ENCODE data around the gene RLF.

RLF gene, protein sequence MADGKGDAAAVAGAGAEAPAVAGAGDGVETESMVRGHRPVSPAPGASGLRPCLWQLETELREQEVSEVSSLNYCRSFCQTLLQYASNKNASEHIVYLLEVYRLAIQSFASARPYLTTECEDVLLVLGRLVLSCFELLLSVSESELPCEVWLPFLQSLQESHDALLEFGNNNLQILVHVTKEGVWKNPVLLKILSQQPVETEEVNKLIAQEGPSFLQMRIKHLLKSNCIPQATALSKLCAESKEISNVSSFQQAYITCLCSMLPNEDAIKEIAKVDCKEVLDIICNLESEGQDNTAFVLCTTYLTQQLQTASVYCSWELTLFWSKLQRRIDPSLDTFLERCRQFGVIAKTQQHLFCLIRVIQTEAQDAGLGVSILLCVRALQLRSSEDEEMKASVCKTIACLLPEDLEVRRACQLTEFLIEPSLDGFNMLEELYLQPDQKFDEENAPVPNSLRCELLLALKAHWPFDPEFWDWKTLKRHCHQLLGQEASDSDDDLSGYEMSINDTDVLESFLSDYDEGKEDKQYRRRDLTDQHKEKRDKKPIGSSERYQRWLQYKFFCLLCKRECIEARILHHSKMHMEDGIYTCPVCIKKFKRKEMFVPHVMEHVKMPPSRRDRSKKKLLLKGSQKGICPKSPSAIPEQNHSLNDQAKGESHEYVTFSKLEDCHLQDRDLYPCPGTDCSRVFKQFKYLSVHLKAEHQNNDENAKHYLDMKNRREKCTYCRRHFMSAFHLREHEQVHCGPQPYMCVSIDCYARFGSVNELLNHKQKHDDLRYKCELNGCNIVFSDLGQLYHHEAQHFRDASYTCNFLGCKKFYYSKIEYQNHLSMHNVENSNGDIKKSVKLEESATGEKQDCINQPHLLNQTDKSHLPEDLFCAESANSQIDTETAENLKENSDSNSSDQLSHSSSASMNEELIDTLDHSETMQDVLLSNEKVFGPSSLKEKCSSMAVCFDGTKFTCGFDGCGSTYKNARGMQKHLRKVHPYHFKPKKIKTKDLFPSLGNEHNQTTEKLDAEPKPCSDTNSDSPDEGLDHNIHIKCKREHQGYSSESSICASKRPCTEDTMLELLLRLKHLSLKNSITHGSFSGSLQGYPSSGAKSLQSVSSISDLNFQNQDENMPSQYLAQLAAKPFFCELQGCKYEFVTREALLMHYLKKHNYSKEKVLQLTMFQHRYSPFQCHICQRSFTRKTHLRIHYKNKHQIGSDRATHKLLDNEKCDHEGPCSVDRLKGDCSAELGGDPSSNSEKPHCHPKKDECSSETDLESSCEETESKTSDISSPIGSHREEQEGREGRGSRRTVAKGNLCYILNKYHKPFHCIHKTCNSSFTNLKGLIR (N-terminal part only)

DNA sequence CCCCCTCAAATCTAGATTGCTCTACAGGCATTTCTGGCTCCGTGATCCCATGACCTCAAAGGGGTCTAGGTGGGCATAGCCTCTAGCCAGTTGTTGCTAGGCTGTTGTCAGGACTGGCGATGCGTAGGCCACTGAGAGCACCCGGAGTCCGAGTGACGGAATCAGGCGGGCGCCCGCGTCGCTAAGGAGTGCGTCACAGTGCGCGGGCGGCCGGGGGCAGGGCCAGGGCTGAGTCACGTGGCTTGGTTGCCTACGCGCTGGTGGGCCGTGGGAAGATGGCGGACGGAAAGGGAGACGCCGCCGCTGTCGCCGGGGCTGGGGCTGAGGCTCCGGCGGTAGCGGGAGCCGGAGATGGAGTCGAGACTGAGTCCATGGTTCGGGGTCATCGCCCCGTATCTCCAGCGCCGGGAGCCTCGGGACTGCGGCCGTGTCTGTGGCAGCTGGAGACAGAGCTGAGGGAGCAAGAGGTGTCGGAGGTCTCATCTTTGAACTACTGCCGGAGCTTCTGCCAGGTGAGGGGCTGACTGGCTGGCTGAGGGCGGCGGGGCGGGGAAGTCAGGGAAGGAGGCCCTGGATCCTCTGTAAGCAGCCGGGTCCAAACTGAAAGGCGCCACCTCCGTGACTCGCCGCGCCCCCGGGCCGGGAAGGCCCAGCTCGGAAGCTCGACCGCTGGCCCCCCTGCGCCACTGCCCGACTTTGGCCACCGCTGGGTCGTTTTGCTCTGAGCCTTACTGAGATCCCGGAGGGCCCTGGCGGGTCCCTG lies at the start of gene RLF:
RLF (plus strand) TSS at position 263 of the 763 bp plus-strand sequence; CDS start at position 276, 13 bp downstream.
- DNase-seq (ENCODE audit: low read depth in 2 of 2), result peak; percentile 92 to 94

DNA sequence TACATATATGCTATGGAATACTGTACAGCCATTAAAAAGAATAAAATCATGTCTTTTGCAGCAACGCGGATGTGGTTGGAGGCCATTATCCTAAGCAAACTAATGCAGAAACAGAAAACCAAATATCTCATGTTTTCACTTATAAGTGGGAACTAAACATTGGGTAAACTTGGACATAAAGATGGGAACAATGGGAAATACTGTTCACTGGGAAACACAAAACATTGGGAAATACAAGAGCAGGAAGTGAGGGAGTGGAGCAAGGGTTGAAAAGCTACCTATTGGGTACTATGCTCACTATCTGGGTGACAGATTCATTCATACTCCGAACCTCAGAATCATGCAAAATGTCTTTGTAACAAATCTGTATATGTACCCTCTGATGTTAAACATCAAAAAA lies 46.8 kb upstream of the RLF start:
- DNase-seq (ENCODE audit: low read depth in 2 of 2), result no peak

DNA sequence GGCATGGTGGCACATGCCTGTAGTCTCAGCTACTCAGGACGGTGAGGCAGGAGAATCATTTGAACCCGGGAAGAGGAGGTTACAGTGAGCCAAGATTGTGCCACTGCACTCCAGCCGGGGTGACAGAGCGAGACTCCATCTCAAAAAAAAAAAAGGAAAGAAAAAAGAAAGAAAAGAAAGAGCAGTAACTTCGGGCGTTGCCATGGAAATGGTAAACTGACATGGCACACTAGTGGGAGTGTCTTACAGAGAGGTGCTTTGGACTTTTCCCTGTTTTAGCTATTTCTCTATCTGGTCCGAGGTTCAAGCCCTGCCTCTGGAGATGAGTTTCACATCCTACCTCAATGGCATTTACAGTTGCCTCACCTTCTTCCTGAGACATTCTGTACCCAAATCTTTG lies 41.1 kb upstream of the RLF start:
- no peak for DNase-seq (ENCODE audit: low read depth in 2 of 2)

DNA sequence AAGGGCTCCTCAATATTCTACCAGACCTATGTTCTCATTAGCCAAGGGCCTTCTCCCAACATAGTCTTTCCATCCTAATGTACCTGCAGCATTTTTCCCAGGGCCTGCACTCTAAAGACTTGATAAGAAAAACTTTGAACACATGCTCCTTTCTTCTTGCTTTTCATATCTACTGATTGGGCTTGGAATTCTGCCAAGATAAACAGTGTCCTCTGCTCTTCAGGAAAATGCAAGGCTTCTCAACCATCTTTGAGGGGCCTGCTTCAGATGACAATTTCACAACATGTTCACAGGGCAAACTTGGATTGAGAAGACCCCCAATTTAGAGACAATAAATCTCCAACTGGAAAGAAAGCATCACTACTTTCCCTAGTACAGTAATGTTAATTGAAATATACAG lies 38.3 kb upstream of the RLF start:
- no peak for DNase-seq (ENCODE audit: low read depth in 2 of 2)

DNA sequence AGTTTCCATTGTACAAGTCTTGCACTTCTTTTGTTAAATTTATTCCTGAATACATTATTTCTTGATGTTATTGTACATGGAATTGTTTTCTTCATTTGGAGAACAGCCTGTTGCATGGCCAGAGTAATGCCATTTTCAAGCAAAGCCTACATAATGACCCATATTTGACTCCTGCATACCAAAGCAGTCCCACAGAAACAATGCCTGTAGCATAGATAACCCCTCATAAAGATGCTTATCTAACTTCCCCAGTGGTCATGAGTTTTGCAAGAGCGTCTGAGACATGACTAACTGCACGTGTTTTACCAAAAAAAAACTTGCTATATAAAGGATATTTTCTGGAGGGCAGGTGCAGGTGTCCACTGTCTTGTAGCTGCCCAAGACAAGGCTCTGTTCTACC lies 30.3 kb upstream of the RLF start:
- no peak for DNase-seq (ENCODE audit: low read depth in 2 of 2)

DNA sequence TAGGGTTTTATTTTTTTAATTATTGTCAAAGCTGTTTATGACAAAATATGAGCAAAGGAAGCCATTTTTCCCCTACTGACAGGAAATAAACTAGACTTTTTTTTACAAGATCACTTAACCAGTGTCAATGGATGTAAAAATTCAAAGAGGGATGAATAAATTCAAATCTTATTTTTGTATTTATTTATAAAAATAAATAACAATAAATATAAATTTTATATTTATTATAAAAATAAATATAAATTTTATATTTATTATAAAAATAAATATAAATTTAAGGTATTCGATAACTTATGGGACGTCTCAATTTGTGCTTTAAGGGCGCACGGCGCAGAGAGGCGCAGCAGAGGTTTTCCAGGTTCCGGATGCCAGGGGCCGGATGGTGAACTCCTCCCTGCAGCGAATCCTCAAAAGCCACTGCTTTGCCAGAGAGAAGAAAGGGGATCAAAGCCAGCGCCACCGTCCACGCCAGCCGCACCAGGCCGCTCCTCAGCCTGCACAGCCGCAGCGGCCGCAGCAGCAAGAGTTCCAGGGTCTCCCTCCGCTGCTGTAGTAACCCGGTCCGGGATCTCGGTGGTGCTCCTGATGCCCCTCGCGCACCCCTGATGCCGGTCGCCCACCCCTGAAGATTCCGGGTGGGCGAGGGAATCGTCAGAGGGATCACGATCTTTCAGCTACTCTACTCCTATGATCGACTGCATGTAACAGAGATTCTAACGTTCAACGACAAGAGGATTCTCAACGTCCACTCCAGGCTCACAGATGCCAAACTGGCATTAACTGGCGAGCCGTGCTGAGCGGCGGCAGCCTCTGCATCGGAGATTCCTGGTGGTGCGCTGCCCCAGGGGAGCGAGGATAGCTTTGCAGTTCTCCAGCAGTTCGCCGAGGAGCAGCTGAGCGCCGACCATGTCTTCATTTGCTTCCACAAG lies 28.5 kb upstream of the RLF start:
- DNase-seq (ENCODE audit: low read depth in 2 of 2), result no peak

DNA sequence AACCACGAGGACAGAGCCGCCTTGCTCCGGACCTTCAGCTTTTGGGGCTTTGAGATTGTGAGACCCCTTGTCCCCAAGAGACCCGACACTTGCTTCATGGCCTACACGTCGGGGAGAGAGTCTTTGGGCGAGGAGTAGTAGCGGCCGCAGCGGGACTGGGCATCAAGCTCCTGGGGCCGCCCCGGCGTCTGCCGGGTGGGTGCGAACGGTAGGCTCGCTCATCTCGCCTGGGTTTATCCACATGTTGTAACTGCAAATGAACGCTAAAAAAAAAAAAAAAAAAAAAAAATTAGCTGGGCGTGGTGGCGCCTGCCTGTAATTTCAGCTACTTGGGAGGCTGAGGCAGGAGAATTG lies 27.9 kb upstream of the RLF start:
- no peak for DNase-seq (ENCODE audit: low read depth in 2 of 2)

DNA sequence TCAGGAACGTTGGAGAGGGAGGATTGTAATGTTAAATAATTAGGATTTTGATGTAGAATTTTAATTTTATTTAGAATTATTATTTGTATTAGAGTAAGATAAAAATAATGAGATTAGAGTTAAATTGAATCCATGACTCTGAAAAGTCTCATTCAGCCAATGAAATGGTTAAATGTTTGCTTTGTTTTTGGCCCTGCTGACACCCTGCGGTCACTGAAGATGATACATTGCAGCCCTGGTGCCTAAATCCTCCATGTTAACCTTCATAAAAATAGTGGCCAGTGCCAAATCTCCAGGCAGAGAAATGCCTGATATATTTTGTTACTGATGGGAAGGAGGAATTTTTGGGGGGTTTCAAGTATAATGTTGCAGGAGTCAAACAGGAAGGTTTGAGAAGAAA lies 27.3 kb upstream of the RLF start:
- no peak for DNase-seq (ENCODE audit: low read depth in 2 of 2)

DNA sequence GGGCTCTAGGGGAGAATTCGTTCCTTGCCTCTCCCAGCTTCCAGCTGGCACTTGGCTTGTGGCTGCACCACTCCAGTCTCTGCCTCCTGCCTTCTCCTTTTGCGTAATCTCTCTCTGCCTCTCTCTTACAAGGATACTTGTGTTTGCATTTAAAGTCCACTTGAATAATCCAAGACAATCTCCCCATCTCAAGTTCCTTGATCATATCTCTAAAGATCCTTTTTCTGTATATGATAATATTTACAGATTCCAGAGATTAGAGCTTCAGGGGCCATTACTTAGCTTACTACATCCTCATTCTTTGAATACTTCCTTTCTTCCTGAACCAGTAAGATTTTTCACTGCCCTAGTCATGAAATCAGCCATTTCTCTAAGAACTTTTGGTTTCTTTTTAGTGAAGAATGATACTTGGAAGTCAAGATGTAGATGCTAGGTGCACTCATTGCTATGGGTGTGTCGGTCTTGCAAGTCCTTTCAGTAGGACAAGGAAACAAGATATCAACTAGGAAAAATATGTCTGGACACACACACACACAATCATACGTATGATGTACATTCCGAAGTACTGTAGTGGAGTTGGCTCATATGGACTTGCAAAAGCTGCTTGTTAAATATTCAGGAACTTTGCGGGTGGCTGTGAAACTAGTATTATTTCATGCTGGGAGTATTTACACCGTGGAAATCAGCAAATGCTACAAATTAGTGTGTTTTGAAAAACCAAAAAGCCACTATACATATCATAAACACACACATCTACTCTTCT lies 20.8 kb upstream of the RLF start:
- no peak for DNase-seq (ENCODE audit: low read depth in 2 of 2)

DNA sequence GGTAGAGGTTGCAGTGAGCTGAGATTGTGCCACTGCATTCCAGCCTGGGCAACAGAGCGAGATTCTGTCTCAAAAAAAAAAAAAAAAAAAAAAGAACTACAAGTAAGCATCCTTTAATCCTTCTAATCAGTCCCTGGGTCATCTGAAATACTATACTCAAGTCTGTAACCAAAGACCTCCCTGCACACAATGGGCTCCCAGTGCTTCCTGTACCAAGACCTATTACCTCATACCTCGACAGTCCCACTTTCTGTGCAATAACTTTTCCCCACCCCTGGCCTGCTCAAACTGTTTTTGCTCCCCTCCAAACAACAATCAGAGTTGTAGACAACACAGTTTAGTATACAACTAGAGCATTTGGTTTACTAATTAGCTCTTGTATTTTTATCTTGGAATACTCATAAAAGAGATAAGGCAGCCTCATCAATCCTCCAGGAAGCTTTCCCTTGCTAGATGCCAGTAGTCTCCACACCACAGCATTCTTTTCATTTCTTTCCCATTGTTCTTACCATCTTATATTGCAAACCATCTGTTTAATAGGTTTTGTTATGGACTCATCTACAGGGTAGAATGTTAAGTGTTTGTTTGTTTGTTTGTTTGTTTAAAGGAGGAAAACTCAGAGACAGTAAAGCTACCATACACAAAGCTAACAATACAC lies 19.2 kb upstream of the RLF start:
- no peak for DNase-seq (ENCODE audit: low read depth in 2 of 2)

DNA sequence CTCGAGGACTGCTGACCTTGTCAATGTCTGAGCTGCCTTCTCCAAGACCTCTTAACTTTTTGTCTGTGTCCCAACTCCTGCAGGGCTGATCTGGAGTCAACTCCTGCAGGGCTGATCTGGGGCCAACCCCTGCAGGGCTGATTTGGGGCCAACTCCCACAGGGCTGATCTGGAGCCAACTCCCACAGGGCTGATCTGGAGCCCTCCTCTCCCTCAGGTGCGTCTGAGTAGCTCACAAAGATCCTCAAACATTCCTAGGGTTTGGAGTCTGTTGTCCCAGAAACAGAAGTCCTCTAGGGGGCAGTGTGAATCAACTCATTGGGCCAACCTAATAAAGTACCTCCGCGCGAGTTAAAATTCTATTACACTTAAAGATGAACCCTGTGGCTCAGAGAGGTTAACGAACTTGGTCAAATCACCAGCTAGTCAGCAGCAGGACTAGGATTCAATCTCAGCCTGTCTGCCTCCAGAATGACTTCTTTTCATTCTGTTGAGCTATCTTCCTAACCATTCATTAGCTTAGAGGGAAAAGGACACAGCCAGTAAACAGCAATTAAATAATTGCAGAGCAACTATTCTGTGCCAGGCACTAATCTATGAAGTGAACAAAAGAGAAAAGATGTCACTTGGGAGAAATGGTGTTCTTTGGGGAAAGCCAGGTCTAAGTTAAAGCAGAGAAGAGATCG lies 17.2 kb upstream of the RLF start:
- DNase-seq (ENCODE audit: low read depth in 2 of 2), result peak in 1 of 2 donors; percentile 17

DNA sequence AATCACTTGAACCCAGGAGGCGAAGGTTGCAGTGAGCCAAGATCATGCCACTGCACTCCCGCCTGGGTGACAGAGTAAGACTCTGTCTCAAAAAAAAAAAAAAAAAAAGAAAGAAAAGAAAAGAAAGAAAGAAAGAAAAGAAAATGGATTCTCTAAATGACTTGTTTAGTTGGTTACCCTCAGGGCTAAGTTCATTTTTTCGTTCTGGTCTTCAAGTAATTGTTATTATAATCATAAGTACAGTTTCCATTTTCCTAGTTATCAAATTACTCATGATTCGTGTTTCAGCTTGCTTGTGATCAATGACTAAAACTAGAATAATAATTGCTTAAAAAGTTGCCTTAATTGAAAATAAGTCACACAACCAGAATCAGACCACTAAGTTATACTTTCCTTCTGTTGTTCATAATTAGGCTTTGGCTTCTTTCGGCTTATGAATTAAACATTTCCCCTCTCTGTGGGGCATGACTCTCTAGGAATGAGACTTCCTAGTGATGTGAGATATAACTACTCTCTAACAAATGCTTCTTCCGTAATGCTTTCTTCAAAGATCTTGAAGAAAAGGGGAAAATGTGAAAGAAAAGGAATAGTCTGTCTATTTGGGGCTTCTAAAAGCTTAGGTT lies 9.6 kb upstream of the RLF start:
- DNase-seq (ENCODE audit: low read depth in 2 of 2), result no peak

DNA sequence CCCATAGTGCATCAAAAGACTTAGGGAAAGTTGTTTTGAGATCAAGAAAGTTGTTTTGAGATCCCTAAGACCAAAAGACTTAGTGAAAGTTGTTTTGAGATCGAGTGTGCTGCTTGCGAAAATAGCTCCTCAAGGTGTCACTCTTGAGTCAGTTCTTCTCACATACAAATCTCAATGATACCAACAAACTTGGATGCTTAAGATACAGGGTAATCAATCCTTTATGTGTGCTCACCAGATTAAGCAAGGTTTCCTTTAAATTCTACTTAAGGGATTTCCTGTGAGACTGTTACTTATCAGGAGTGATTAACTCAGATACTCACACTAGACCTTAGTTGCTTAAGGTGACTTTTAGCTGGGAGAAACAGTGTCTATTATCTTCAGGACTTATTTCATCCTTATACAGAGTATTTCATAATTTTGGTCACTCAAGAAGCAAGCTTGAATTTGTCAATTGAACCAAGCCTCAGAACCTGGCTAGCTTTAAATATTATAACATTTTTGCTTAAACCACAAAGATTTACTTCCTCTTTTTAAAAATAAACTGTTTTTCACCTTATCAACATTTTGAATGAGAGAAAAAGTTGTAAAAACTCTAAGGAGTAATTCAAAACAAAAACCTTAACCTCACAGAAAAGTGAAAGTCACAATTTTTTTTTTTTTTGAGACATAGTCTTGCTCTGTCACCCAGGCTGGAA lies 8.0 kb upstream of the RLF start:
- DNase-seq (ENCODE audit: low read depth in 2 of 2), result no peak

DNA sequence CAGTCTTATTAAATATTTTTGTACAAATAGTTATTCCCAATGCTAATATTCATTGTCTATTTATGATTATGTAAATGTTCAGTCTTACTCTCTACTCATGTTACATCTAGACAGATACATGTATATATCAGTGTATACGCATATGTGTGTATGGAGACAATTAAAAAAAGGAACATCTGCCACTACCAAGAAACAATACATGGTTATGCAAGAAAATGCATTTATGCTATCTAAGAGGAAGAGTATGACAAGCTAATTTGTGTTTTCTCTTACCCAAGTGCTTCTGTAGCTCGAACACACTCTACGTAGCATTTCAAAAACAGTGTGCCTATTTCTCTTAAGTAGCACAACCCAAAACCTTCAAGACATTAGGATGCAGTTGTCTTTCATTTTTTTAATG lies 6.1 kb upstream of the RLF start:
- no peak for DNase-seq (ENCODE audit: low read depth in 2 of 2)

DNA sequence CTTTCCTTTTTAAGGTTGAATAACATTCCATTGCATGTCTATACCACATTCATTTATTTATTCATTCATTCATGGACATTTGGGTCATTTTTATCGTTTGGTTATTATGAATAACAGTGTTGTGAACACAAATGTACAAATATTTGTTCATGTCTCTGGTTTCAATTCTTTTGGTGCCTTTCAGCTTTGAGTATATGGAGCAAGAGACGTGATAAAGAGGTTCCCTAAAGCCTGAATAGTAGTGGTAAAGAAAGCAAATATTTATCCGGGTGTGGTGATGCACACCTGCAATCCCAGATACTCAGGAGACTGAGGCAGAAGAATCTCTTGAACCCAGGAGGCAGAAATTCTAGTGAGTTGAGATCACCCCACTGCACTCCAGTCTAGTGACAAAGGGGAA lies 5.3 kb upstream of the RLF start:
- DNase-seq (ENCODE audit: low read depth in 2 of 2), result no peak

DNA sequence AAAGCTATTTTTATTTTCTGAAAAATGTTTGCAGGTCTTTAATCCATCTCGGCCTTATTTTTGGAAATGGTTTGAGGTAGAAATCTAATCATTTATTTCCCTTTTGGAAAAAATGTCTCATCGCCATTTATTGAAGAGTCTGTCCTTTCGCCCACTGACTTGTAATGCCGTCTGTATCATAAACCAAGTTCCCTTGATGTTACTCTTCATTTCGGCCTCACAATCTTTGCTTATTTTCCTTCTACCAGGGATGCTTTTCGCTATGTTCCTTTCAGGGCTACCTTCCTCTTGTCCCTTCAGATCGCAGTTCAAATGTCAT lies 422 bp upstream of the RLF start:
- no peak for DNase-seq (ENCODE audit: low read depth in 2 of 2)

DNA sequence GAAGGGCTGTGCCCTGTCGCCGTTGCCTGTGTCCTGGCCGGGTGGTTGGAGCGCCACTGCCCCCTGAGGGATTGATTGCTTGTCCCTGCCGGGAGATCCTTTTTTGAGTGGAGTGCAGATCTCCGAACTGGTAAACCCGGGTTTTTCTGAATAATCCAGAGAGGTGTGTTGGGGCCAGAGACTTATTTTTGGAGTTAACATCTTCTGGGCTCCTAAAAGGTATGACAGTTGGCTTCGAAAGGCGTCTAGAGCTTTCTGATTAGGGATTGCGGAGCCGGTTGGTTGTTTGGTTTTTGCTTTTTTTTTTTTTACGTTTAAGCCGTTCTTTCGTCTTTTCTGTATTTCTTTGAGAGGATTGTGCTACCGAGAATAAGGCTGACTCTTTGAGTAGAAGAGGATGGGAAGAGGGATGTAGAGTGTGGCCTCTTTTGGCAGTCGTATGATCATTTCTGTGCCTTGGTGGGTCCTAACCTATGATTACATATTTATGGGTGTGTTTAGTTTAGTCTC lies 756 bp downstream of the RLF start:
- DNase-seq (ENCODE audit: low read depth in 2 of 2), result peak in 1 of 2 donors; percentile 17
